RWPE1 (cell line): ENCODE results near the gene LRRC75A.

ENCODE experiments used
- CTCF ChIA-PET: fragments of 350-600 bp; sonication (Branson Sonifier 250); formaldehyde crosslinking; extraction: SDS; loops from one replicate; lab custom pipeline; 2021; lab: Yijun Ruan, JAX
- POLR2A ChIA-PET: fragments of 400-600 bp; formaldehyde crosslinking; extraction: SDS; loops from one replicate; lab custom pipeline; 2020; ENCODE audit warnings: antibody characterized with exemption; ENCODE audit not compliant: low non-redundant PET; lab: Yijun Ruan, JAX
- DNase-seq: peaks from one replicate; pipeline ENCODE4 v3.0.0; 2012; ENCODE audit warnings: low spot score
- H3K27ac ChIP-seq: fragments of 450-650 bp; 2 replicates; pipeline ENCODE4 v1.5.1; 2017
- TF ChIP-seq, protein P1 (sequence below): fragments of 450-650 bp; conservative IDR thresholded peaks from 2 replicates; pipeline ENCODE4 v1.5.1; 2017; ENCODE audit warnings: low read depth, mild to moderate bottlenecking

LRRC75A gene

DNA sequence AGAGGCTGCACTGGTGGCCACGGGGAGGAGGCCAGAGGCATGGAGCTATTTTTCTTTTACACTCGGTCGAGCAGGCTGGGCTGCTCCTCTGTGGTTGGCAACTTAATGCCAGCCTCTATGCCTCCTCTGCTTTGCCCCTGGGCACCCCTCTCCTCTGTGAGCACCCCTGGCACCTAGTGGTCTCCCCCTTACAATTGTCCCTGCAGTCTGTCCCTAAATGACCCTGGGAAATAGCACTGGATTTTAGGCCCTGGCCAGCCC, 27.0 kb downstream of the LRRC75A start:
- DNase-seq: no peak
- H3K27ac ChIP-seq: peak overlapping the region; percentile 62
- CTCF ChIA-PET: interaction anchor here (1.7 kb wide), 1 partner anchor 56 kb away, joined by 5 read pairs; no protein-coding TSS in a partner anchor
- POLR2A ChIA-PET: no interaction called here
- TF ChIP-seq, protein P1, sequence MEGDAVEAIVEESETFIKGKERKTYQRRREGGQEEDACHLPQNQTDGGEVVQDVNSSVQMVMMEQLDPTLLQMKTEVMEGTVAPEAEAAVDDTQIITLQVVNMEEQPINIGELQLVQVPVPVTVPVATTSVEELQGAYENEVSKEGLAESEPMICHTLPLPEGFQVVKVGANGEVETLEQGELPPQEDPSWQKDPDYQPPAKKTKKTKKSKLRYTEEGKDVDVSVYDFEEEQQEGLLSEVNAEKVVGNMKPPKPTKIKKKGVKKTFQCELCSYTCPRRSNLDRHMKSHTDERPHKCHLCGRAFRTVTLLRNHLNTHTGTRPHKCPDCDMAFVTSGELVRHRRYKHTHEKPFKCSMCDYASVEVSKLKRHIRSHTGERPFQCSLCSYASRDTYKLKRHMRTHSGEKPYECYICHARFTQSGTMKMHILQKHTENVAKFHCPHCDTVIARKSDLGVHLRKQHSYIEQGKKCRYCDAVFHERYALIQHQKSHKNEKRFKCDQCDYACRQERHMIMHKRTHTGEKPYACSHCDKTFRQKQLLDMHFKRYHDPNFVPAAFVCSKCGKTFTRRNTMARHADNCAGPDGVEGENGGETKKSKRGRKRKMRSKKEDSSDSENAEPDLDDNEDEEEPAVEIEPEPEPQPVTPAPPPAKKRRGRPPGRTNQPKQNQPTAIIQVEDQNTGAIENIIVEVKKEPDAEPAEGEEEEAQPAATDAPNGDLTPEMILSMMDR: no peak

DNA sequence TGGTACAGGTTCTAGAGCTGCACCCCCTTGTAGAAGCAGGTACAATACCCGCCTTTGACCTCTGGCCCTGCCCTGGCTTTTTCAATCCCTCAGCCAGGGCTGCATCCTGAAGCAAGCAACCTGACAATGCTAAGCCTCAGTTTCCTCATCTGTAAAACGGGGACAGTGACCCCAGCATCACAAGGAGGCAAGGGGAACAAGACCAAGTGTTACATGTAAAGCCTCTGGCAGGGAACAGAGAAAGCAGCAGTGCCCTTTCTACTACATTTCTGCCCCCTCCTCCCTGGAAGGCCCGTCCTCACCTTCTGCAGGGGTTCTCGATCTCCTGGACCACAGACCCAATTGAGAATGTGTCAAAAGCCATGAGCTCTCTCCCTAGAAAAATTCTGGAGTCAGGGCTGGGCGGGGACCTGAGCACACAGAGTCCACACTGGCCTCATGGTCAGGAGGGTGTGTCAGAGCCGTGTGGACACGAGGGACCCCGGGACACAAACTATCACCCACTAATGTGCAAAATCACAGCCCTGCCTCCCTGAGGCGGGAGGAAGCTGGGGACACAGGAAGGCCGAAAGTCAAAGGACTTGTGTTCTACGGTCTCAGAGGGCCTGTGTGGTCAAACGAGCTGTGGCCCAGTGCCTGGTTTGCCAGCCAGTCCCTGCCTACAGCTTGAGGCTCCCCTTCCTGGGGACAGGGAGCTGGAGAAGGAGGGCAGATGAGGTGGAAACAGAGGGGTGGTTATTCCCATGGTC, 27.5 kb downstream of the LRRC75A start:
- DNase-seq: no peak
- CTCF ChIA-PET: interaction anchor here (1.3 to 1.7 kb wide), 2 partner anchors 36 to 57 kb away, joined by 5 read pairs; no protein-coding TSS in a partner anchor
- TF ChIP-seq, protein P1: no peak
- peak overlapping the region; percentile 62 for H3K27ac ChIP-seq
- POLR2A ChIA-PET: no interaction called here

DNA sequence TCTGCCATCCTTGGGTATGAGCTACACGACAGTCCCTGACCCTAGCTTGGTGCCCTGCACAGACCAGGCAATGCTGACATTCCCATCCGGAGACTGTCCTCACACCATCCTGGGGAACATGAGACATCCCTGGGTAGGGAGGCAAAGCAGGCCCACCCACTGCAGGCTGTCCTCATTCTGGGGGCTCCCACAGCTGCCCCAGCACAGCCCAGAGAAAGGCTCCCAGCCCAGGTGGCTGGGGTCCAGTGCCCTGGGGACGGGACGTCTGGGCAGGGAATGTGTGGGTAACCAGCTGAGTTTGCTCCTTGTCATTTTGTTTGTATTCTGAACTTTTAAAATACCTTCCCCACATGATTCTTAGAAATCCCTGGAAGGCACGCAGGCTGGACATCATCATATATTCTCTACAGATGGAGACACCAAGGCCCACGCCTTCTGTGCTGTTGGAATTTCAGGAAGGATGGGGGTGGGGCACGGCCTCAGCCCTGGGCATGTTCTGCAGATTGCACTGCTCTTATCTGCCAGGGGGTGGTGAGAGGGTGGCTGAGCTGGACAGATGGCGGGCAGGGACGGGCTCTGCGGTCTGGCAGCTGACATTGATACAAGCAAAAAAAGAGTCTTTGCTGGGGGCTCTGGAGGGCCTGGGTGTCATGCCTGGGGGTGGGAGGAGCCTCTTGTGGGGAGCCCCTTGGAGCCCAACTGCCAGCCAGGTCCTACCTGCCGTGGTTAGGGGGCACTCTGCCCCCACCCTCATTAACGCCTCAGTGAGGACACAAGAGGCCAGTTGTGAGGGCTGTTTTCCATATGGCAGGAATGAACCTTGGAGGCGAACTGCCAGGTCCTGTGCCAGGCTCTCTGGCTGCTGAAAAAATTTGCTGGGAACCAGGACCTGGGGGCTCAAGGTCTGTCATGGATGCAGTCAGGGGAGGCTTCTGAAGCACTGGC, 28.4 kb downstream of the LRRC75A start:
- CTCF ChIA-PET: interaction anchor here (1.3 to 1.7 kb wide), 2 partner anchors 36 to 58 kb away, joined by 5 read pairs; no protein-coding TSS in a partner anchor
- H3K27ac ChIP-seq: peak overlapping the region; percentile 62
- peak; percentile 56 for DNase-seq
- TF ChIP-seq, protein P1: peak; percentile 17; the same call in 1 of the 2 replicates
- POLR2A ChIA-PET: interaction anchor here (0.6 kb wide), 1 partner anchor 72 kb away, joined by 3 read pairs; no protein-coding TSS in a partner anchor

DNA sequence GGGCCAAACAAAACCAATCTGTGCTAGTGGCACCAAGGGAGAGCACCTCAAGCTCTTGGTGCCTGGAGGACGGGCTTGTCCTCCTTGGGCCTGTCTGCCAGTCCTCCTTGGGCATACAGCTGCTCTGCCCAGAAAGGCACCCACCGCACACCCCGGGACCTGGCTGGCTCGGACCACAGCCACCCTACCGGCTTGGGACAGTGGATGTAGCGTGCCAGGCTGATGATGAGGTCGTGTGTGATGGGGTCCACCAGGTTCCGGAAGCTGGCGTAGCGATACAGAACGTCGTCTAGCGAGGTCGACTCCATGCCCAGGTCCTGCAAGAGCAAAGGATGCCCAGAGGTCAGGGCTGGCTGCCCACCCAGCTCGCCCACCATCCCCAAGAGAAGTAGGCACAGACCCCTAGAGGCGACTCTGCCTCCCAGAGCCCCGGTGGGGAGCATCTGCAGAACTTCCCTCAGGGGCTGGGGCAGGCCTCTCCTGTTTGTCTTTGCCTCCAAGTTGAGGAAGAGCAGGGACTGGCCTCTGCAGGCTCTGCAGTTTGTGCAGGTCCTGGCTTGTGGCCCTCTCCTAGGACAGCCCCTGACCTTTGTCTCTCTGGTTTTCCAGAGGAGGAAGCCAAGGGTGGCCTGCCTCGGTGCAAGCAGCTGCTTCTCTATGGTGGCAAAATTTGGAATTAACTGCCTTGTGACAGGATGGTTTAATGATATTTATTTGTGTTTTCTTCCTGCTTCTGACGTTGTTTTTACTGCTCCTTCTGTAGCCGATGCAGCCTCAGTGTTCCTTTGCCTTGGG, 29.7 kb downstream of the LRRC75A start:
- no peak for DNase-seq
- TF ChIP-seq, protein P1: no peak
- POLR2A ChIA-PET: no interaction called here
- H3K27ac ChIP-seq: peak overlapping the region; percentile 62
- CTCF ChIA-PET: no interaction called here

DNA sequence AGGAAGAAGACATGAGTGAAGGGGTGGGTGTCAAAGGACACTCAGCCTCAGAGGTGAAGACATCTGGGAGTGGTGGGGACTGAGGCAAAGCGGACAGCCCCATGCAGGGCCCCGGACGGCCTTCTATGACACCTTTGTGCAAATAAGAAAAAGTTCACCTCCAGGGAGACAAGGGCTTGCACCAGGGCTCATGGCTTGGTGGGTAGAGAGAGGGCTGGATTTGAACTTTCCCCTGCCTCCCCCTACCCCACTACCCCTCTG, 30.5 kb downstream of the LRRC75A start:
- DNase-seq: no peak
- peak overlapping the region; percentile 72; the same call in 1 of the 2 replicates for H3K27ac ChIP-seq
- CTCF ChIA-PET: interaction anchor here (0.6 to 1.0 kb wide), 2 partner anchors 19 to 60 kb away, joined by 4 to 5 read pairs; no protein-coding TSS in a partner anchor

More for the DNA sequence above, 30.5 kb downstream of the LRRC75A start:
- POLR2A ChIA-PET: no interaction called here
- TF ChIP-seq, protein P1: no peak
